ENCODE data around the gene GLRX5.

The GLRX5 gene

DNA sequence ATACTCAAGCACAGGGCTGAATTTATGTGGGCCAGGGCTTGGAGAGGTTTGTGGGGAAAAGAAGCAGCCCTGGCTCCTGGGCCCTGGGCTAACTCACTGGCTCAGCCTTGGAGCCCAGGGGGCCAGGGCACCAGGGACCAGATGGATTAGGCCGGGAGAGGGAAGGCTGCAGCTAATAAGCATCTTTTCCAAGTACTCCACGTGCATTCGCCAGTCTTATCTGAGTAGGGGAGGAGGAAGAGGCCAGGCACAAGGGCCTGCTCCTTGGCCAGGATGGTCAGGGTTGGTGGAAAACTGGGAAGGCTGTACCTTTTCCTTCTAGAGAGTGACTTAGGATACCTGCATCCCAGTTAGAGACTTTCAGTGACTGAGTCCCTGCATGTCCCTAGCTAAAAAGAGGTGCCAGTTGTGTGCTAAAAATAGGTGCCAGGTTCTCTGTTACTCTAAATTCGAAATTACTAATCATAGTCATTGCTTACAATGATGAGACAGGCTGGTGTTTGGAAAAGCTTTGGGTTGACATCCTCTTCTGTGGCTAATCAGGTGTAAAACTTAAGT is 1.3 kb downstream of the GLRX5 start:
- Histone ChIP-seq H3K4me3 (ENCODE audit: low read length) (peak overlapping the region; percentile 98; the same call in 1 of the 2 replicates), H3K36me3 (ENCODE audit: control insufficient read depth, insufficient read depth, low read length) (no peaks in the 10 kb centered on the region), H3K4me1 (ENCODE audit: control insufficient read depth, insufficient read depth, low read length) (no peaks in the 10 kb centered on the region), H3K27ac (ENCODE audit: low read length) (no peak overlapping the region), H3K9me3 (ENCODE audit: control insufficient read depth, insufficient read depth, low read length) (no peaks in the 10 kb centered on the region), H3K27me3 (ENCODE audit: control insufficient read depth, insufficient read depth, low read length) (no peaks in the 10 kb centered on the region)
- WGBS (ENCODE audit: insufficient coverage, insufficient read length) = no CpG with 5 or more reads among the region's 4 CpGs
- DNase-seq (ENCODE audit: low read depth, low spot score) = no peak

DNA sequence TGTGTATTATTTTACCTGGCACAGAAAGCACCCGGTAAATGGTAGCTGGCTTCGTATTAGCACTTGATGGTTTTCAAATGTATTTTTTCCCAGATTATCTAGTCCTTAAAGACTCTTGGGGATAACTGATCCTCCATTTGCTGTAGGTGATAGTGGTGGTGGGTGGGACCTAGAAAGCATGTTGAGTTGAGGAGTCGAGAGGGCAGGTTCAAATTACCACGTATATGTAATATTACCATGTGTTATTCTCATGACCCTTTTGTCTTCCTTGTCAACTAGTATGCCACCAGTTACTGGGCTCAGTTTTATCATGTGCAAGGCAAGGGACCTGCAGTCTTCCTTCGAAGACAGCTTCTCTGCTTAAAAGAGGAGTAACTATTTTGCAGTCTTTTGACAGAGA is 1.8 kb downstream of the GLRX5 start:
- no CpG with 5 or more reads among the region's 5 CpGs for WGBS (ENCODE audit: insufficient coverage, insufficient read length)
- no peak overlapping the region for H3K27ac ChIP-seq (ENCODE audit: low read length)
- no peak overlapping the region for H3K4me3 ChIP-seq (ENCODE audit: low read length)
- no peaks in the 10 kb centered on the region for H3K36me3 ChIP-seq (ENCODE audit: control insufficient read depth, insufficient read depth, low read length)
- H3K9me3 ChIP-seq (ENCODE audit: control insufficient read depth, insufficient read depth, low read length) = no peaks in the 10 kb centered on the region
- no peaks in the 10 kb centered on the region for H3K4me1 ChIP-seq (ENCODE audit: control insufficient read depth, insufficient read depth, low read length)
- no peaks in the 10 kb centered on the region for H3K27me3 ChIP-seq (ENCODE audit: control insufficient read depth, insufficient read depth, low read length)
- no peak for DNase-seq (ENCODE audit: low read depth, low spot score)

DNA sequence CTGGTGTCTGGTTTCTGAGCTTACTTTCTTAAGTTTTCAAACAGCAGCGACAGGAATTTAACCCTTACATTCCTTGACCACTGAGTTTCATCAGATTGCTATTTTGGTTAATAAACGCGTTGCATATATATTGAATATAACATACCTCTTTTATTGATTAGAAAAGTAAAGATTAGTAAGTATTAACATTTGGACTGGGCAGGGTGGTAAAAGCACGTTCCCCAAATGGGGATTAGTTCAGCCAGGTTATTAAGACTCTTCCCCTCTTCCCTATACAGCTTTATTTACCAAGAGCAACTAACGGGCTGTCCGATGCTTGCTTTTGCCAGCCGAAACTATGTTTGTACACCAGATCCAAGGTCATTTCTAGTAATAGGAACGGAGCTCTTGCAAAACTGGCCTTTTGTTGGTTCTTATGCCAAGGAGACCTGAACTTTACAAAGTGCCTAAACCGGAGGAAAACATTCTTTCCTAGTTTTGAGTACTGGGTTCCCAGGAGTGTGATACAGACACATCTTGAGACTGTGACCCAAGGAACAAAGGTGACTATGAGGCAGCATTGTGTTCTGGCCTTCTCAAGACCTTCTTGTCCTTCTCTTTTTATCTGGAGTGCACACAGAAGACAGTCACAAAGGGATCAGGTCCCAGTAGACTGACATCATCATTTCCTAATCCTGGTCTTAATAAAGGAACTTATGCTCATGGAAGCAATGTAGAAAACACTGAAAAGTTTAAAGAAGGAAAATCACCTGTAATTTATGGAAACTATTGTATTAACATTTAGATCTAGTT is 2.6 kb downstream of the GLRX5 start:
- Histone ChIP-seq H3K27me3 (ENCODE audit: control insufficient read depth, insufficient read depth, low read length) (no peaks in the 10 kb centered on the region), H3K27ac (ENCODE audit: low read length) (no peak overlapping the region), H3K4me3 (ENCODE audit: low read length) (no peak overlapping the region), H3K36me3 (ENCODE audit: control insufficient read depth, insufficient read depth, low read length) (no peaks in the 10 kb centered on the region), H3K9me3 (ENCODE audit: control insufficient read depth, insufficient read depth, low read length) (no peaks in the 10 kb centered on the region), H3K4me1 (ENCODE audit: control insufficient read depth, insufficient read depth, low read length) (no peaks in the 10 kb centered on the region)
- WGBS (ENCODE audit: insufficient coverage, insufficient read length) = no CpG with 5 or more reads among the region's 9 CpGs
- no peak for DNase-seq (ENCODE audit: low read depth, low spot score)

DNA sequence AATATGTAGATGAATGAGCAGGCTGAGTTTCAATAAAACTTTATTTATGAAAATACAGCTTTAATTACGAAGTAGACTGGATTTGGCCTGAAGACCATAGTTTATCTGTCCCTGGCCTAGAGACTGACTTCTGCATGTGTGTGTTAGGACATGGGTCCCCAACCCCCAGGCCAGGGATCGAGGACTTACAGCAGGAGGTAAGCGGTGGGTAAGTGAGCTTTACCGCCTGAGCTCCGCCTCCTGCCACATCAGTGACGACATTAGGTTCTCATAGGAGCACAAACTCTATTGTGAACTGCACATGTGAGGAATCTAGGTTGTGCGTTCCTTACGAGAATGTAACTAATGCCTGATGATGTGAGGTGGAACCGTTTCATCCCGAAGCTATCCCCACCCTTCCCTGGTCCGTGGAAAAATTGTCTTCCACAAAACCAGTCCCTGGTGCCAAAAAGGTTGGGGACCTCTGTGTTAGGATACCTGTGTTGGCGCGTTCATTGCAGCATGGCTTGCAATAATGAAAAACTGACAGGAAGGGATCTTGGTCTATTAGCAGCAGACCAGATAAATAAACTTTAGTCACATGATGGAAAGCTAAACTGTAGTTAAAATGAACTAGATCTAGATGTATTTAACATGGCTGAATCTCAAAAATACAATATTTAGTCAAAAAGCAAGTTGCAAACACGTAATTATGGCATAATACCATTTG is 4.1 kb downstream of the GLRX5 start:
- H3K4me1 ChIP-seq (ENCODE audit: control insufficient read depth, insufficient read depth, low read length) = no peaks in the 10 kb centered on the region
- DNase-seq (ENCODE audit: low read depth, low spot score) = no peak
- H3K27ac ChIP-seq (ENCODE audit: low read length) = no peak overlapping the region
- H3K4me3 ChIP-seq (ENCODE audit: low read length) = no peak overlapping the region
- H3K27me3 ChIP-seq (ENCODE audit: control insufficient read depth, insufficient read depth, low read length) = no peaks in the 10 kb centered on the region
- H3K36me3 ChIP-seq (ENCODE audit: control insufficient read depth, insufficient read depth, low read length) = no peaks in the 10 kb centered on the region
- no peaks in the 10 kb centered on the region for H3K9me3 ChIP-seq (ENCODE audit: control insufficient read depth, insufficient read depth, low read length)
- no CpG with 5 or more reads among the region's 14 CpGs for WGBS (ENCODE audit: insufficient coverage, insufficient read length)

DNA sequence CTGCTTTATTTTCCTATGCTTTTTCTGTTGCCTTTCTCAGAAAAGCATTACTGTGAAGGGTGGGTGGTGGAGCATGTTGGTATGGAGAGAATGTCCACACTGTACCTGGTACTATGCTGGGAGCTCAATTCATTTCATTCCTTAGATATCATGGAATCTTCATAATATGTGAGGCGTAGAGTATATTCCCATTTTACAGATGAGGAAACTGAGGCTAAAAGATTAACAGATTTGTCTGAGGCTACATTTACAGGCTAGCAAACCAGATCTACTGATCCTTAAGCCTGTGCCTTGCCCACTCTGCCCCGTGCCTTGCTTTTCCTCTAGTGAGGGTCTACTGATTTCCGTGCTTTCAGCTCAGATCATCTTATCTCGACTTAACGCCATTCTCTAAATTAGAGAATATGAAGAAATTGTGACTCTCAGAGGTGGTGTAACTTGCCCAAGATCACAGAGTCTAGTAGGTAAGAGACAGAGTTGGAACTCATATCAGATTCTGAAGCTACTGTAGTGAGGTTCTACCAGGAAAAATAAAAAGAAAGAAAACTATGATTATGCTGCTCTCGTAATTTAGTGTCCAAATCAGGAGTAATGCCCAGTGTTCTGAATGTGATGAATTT is 5.5 kb downstream of the GLRX5 start:
- no CpG with 5 or more reads among the region's 6 CpGs for WGBS (ENCODE audit: insufficient coverage, insufficient read length)
- DNase-seq (ENCODE audit: low read depth, low spot score) = no peak
- Histone ChIP-seq H3K27ac (ENCODE audit: low read length) (no peak overlapping the region), H3K36me3 (ENCODE audit: control insufficient read depth, insufficient read depth, low read length) (peaks cover 2% of the 10 kb centered on the region; the same call in 1 of the 2 replicates), H3K4me3 (ENCODE audit: low read length) (no peak overlapping the region), H3K27me3 (ENCODE audit: control insufficient read depth, insufficient read depth, low read length) (no peaks in the 10 kb centered on the region), H3K9me3 (ENCODE audit: control insufficient read depth, insufficient read depth, low read length) (no peaks in the 10 kb centered on the region), H3K4me1 (ENCODE audit: control insufficient read depth, insufficient read depth, low read length) (no peaks in the 10 kb centered on the region)

DNA sequence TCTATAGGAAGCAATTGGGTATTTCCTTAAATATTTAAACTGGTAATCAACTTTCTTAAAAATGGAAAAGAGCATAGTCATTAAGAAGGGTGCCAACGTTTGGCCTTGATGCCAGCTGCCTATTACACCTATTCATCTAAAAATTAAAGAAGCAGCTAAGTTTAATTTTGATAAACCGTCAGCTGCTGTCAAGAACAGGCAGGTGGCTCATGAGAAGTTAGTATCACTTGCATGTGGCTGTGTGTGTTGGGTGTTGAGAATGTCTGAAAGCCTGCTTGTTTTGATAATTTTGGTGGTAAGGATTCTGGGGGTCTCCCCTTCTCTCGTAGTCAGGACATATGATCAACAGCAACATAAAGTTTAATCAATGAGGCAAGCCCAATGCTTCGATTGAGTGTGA is 6.5 kb downstream of the GLRX5 start:
- no peaks in the 10 kb centered on the region for H3K9me3 ChIP-seq (ENCODE audit: control insufficient read depth, insufficient read depth, low read length)
- WGBS (ENCODE audit: insufficient coverage, insufficient read length) = no CpG with 5 or more reads among the region's 4 CpGs
- no peak overlapping the region for H3K27ac ChIP-seq (ENCODE audit: low read length)
- peaks cover 2% of the 10 kb centered on the region; the same call in 1 of the 2 replicates for H3K36me3 ChIP-seq (ENCODE audit: control insufficient read depth, insufficient read depth, low read length)
- no peaks in the 10 kb centered on the region for H3K27me3 ChIP-seq (ENCODE audit: control insufficient read depth, insufficient read depth, low read length)
- no peak overlapping the region for H3K4me3 ChIP-seq (ENCODE audit: low read length)
- DNase-seq (ENCODE audit: low read depth, low spot score) = no peak
- H3K4me1 ChIP-seq (ENCODE audit: control insufficient read depth, insufficient read depth, low read length) = no peaks in the 10 kb centered on the region

DNA sequence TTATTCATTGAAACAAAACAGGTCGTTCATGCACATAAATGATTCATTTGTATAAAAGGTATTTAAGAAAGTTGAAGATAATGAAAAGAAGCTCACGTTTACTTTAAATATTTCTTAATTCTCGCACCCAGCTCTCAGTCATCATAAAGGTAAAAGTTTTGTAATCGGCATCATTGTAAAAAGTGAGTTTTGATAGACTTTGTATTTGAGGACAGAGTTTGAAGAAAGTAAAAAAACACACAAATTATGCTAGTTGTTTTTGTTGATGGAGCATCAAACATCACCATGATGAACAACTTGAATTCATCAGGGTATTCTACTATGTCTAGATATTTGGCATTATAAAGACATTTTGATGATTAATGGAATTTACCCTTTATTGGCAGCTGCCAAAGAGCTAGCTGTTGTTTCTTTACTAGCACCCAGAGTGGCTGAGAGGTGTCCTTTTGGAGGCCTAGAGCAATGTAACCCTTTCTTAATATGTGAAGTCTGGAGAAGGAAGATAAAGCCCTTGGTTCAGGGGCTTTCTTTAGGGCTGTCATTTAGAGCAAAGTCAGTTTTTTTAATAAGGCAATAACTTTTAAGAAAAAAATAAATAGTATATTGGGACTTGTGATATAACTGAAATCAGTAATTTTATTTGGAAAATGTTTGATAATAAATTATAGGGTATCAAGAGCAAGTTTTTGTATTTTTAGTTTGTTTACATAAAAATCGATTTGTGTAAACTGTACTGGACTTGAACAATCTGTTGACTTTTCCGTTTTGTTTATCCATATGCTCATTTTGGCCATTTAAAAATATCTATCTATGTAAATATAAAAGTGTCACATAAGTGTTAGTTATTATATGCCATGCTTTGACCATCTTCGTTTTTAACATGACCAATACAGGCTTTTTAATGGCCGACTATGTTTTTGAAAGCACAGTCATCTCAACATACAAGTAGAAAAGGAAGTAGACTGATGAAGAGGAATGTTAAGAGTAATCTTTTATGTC is 7.4 kb downstream of the GLRX5 start:
- Histone ChIP-seq H3K27me3 (ENCODE audit: control insufficient read depth, insufficient read depth, low read length) (no peaks in the 10 kb centered on the region), H3K27ac (ENCODE audit: low read length) (no peak overlapping the region), H3K4me1 (ENCODE audit: control insufficient read depth, insufficient read depth, low read length) (peaks cover under 1% of the 10 kb centered on the region; the same call in 1 of the 2 replicates), H3K4me3 (ENCODE audit: low read length) (no peak overlapping the region), H3K36me3 (ENCODE audit: control insufficient read depth, insufficient read depth, low read length) (peaks cover 2% of the 10 kb centered on the region; the same call in 1 of the 2 replicates), H3K9me3 (ENCODE audit: control insufficient read depth, insufficient read depth, low read length) (no peaks in the 10 kb centered on the region)
- WGBS (ENCODE audit: insufficient coverage, insufficient read length) = 100% methylated on average over 1 of the region's 8 CpGs
- DNase-seq (ENCODE audit: low read depth, low spot score) = no peak

DNA sequence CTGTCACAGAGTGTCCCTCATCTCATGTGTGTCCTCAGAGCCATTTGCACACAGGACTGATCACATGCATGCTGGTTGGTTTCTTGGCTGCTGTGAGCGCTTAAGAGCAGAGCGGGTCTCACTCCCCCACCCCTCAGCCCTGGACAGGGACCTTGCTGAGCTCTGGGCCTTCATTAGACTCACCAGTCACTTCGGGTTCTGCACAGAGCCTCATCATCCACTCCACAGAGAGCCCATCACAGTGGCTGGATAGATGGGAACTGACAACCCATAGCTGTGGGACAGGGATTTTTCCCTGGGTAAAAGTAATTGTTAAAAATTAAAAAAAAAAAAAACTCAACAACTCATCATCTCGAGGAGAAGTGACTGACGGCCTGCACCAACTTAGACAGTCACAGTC is 8.2 kb downstream of the GLRX5 start:
- no CpG with 5 or more reads among the region's 5 CpGs for WGBS (ENCODE audit: insufficient coverage, insufficient read length)
- H3K9me3 ChIP-seq (ENCODE audit: control insufficient read depth, insufficient read depth, low read length) = no peaks in the 10 kb centered on the region
- no peaks in the 10 kb centered on the region for H3K27me3 ChIP-seq (ENCODE audit: control insufficient read depth, insufficient read depth, low read length)
- peaks cover 2% of the 10 kb centered on the region; the same call in 1 of the 2 replicates for H3K36me3 ChIP-seq (ENCODE audit: control insufficient read depth, insufficient read depth, low read length)
- no peak overlapping the region for H3K27ac ChIP-seq (ENCODE audit: low read length)
- H3K4me1 ChIP-seq (ENCODE audit: control insufficient read depth, insufficient read depth, low read length) = peaks cover 3% of the 10 kb centered on the region; the same call in 1 of the 2 replicates
- H3K4me3 ChIP-seq (ENCODE audit: low read length) = no peak overlapping the region
- DNase-seq (ENCODE audit: low read depth, low spot score) = no peak

DNA sequence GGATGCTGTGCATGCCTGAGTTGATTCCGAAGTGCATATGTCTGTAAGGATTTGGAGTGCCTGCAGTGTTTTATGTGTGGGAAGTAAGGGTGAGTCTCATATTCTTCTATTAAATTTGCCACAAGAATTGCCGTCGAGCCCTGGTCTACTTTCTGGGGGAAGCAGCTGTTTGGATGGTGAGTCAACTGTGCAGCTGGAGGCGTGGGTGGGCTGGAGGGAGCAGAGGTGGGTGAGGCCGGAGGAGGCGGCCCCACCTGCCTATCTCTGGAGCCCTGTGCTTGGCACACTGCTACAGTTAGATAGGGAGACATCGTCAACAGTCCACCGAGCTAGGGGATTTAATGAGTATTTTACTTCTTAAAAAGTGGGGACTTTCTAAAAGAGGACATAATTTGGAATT is 9.7 kb downstream of the GLRX5 start:
- Histone ChIP-seq H3K4me1 (ENCODE audit: control insufficient read depth, insufficient read depth, low read length) (peaks cover 3% of the 10 kb centered on the region; the same call in 1 of the 2 replicates), H3K9me3 (ENCODE audit: control insufficient read depth, insufficient read depth, low read length) (no peaks in the 10 kb centered on the region), H3K27ac (ENCODE audit: low read length) (no peak overlapping the region), H3K4me3 (ENCODE audit: low read length) (no peak overlapping the region), H3K36me3 (ENCODE audit: control insufficient read depth, insufficient read depth, low read length) (peaks cover 2% of the 10 kb centered on the region; the same call in 1 of the 2 replicates), H3K27me3 (ENCODE audit: control insufficient read depth, insufficient read depth, low read length) (no peaks in the 10 kb centered on the region)
- WGBS (ENCODE audit: insufficient coverage, insufficient read length) = no CpG with 5 or more reads among the region's 8 CpGs
- DNase-seq (ENCODE audit: low read depth, low spot score) = no peak
